HepG2 (cell line): ENCODE measurements around the gene PPP1CA. TPM values are rescaled to one million over a fixed set of nuclear protein-coding genes. Genes with fewer than 3 reads are reported as not detected.

Source experiments
- AHR ChIP-seq: IDR thresholded peaks from 2 replicates; pipeline ENCODE4 v1.6.1; 2018; ENCODE audit warnings: missing genetic modification reagents, missing compliant biosample characterization
- AKNA ChIP-seq: sonication (generic); formaldehyde crosslinking; IDR thresholded peaks from 2 replicates; pipeline ENCODE4 v1.4.0; 2020; ENCODE audit warnings: missing genetic modification reagents, borderline replicate concordance
- ATF7 ChIP-seq, 2 experiments: fragments of 450-650 bp in 1 of 2; sonication (generic) in 1 of 2; formaldehyde crosslinking in 1 of 2; IDR thresholded peaks; 2 replicates each; pipeline versions ENCODE4 v1.4.0 to v1.6.1; 2016 to 2020; ENCODE audit warnings: antibody characterized with exemption in 1 of 2, mild to moderate bottlenecking in 1 of 2, missing genetic modification reagents in 1 of 2
- NR2F6 ChIP-seq, 2 experiments: IDR thresholded peaks; 2 replicates each; pipeline ENCODE4 v1.6.1; 2016; ENCODE audit warnings: antibody characterized with exemption in 1 of 2, mild to moderate bottlenecking in 1 of 2
- PLSCR1 ChIP-seq: sonication (generic); formaldehyde crosslinking; IDR thresholded peaks from 2 replicates; pipeline ENCODE4 v1.5.0; 2020; ENCODE audit warnings: missing genetic modification reagents, mild to moderate bottlenecking, borderline replicate concordance
- SMAD1 ChIP-seq: sonication (generic); formaldehyde crosslinking; IDR thresholded peaks from 2 replicates; pipeline ENCODE4 v1.4.0; 2020; ENCODE audit warnings: missing genetic modification reagents, low read depth, mild to moderate bottlenecking, borderline replicate concordance
- SMARCE1 ChIP-seq: fragments of 450-650 bp; IDR thresholded peaks from 2 replicates; pipeline ENCODE4 v1.6.1; 2017; ENCODE audit warnings: borderline replicate concordance
- SNAI1 ChIP-seq: sonication (generic); formaldehyde crosslinking; IDR thresholded peaks from 2 replicates; pipeline ENCODE4 v1.5.0; 2020; ENCODE audit warnings: mild to moderate bottlenecking, missing genetic modification reagents, borderline replicate concordance
- TEAD3 ChIP-seq: optimal IDR thresholded peaks from 2 replicates; pipeline ENCODE3; 2016; ENCODE audit warnings: borderline replicate concordance
- TSC22D2 ChIP-seq: sonication (generic); formaldehyde crosslinking; IDR thresholded peaks from 2 replicates; pipeline ENCODE4 v1.5.1; 2020; ENCODE audit warnings: missing genetic modification reagents, mild to moderate bottlenecking, borderline replicate concordance
- YY1 ChIP-seq: IDR thresholded peaks from 2 replicates; pipeline ENCODE4 v1.6.1; 2011; ENCODE audit warnings: low read length, low read depth, moderate library complexity, mild to moderate bottlenecking; ENCODE audit not compliant: insufficient read depth, insufficient replicate concordance
- ZC3H4 ChIP-seq: sonication (generic); formaldehyde crosslinking; IDR thresholded peaks from 2 replicates; pipeline ENCODE4 v1.4.0; 2020; ENCODE audit warnings: missing genetic modification reagents, borderline replicate concordance
- ZNF496 ChIP-seq: sonication (generic); formaldehyde crosslinking; IDR thresholded peaks from 2 replicates; pipeline ENCODE4 v1.8.1; 2023; ENCODE audit warnings: mild to moderate bottlenecking, moderate library complexity, missing genetic modification reagents; ENCODE audit not compliant: insufficient replicate concordance
- ZNF552 ChIP-seq: sonication (generic); formaldehyde crosslinking; IDR thresholded peaks from 2 replicates; pipeline ENCODE4 v1.9.0; 2022; ENCODE audit warnings: missing genetic modification reagents, mild to moderate bottlenecking, borderline replicate concordance
- ZNF609 ChIP-seq: sonication (generic); formaldehyde crosslinking; IDR thresholded peaks from 2 replicates; pipeline ENCODE4 v1.4.0; 2020; ENCODE audit warnings: mild to moderate bottlenecking, missing genetic modification reagents, borderline replicate concordance
- ZNF766 ChIP-seq: sonication (generic); formaldehyde crosslinking; IDR thresholded peaks from 2 replicates; pipeline ENCODE4 v1.5.0; 2020; ENCODE audit warnings: missing genetic modification reagents, borderline replicate concordance
- ZNF792 ChIP-seq: IDR thresholded peaks from 2 replicates; pipeline ENCODE4 v1.6.1; 2016
- polyA plus RNA-seq, 8 experiments: library from polyadenylated mRNA; depleted of rRNA in 3 of 8; stranded (reverse) in 7 of 8; unstranded in 1 of 8; fragments of >200 nt; fragmentation: Illumina TruSeq in 4 of 8; extraction: Trizol in 4 of 8; gene quantifications; 2 replicates each; pipeline versions ENCODE4 v1.2.1 to v1.2.3, GENCODE V29; 2011 to 2016; ENCODE audit warnings: low read depth in 4 of 8, missing spikeins in 1 of 8, mixed read lengths in 1 of 8; ENCODE audit not compliant: insufficient read depth in 1 of 8
- total RNA-seq, 5 experiments: library from RNA; depleted of rRNA; stranded (reverse); fragments of >200 nt; fragmentation: Illumina TruSeq; extraction: Trizol; gene quantifications; 2 replicates each; pipeline ENCODE4 v1.2.3, GENCODE V29; 2016; ENCODE audit warnings: low read depth in 1 of 5

Gene PPP1CA
- total and polyA plus RNA-seq, 2 of the 13 experiments (the other 11 are each of a cell fraction or from before 2014, with no cell fraction given) = 149 to 170 TPM

GRCh38 chr11:67354075-67355022, 47.3 kb downstream of the PPP1CA start (continued):
- TF ChIP-seq ZNF766 (CRISPR knock-in tag) (no peak), ZC3H4 (CRISPR knock-in tag) (peak; percentile 37; the same call in 1 of the 2 replicates), SNAI1 (CRISPR knock-in tag) (no peak), ZNF609 (peak; percentile 21; the same call in 1 of the 2 replicates), ZNF552 (CRISPR knock-in tag) (no peak), ZNF496 (no peak), PLSCR1 (CRISPR knock-in tag) (no peak), AHR (CRISPR knock-in tag) (no peak; the same call in 1 of the 2 replicates), SMAD1 (CRISPR knock-in tag) (no peak), TSC22D2 (0 out of 2 replicates have a peak, but pooled peaks have one; percentile 29), ZNF792 (peak; percentile 69; the same call in 1 of the 2 replicates), SMARCE1 (no peak), ATF7 (IDR thresholded peaks at IDR 0.05) (no peak), ATF7 (CRISPR knock-in tag; IDR thresholded peaks at IDR 0.05) (no peak; the same call in 1 of the 2 replicates), YY1 (no peak), TEAD3 (CRISPR knock-in tag) (peak; percentile 93), AKNA (CRISPR knock-in tag) (no peak), NR2F6 (IDR thresholded peaks at IDR 0.05) (peak; percentile 80), NR2F6 (CRISPR knock-in tag; IDR thresholded peaks at IDR 0.05) (peak; percentile 94)
